ENCODE results near the gene ZNF205.
"Not testable (repeated sequence)": the region's sequence is repeated elsewhere in the genome, so short reads cannot be mapped to it uniquely, and the experiment has no call there.

- not testable (repeated sequence) for TF ChIP-seq CTCF, POLR2A (IDR thresholded peaks at IDR 0.05)
These were observed 30.4 kb upstream of the ZNF205 start for GRCh38 chr16:3081957-3082356.

Data from prostate gland (tissue), 2 donors.